ENCODE results near the gene PHYHD1. TPM values are rescaled to one million over a fixed set of nuclear protein-coding genes. Genes with fewer than 3 reads are reported as not detected.

The PHYHD1 gene
- total and polyA plus RNA-seq, 2 donors (not counting 3 experiments of a cell fraction or from before 2014, with no cell fraction given): 1.1 to 1.8 TPM

DNA sequence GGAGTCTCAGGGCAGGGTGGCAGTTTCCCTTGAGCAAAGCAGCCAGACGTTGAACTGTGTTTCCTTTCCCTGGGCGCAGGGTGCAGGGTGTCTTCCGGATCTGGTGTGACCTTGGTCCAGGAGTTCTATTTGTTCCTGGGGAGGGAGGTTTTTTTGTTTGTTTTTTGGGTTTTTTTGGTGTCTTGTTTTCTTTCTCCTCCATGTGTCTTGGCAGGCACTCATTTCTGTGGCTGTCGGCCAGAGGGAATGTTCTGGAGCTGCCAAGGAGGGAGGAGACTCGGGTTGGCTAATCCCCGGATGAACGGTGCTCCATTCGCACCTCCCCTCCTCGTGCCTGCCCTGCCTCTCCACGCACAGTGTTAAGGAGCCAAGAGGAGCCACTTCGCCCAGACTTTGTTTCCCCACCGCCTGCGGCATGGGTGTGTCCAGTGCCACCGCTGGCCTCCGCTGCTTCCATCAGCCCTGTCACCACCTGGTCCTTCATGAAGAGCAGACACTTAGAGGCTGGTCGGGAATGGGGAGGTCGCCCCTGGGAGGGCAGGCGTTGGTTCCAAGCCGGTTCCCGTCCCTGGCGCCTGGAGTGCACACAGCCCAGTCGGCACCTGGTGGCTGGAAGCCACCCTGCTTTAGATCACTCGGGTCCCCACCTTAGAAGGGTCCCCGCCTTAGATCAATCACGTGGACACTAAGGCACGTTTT is 3.5 kb upstream of the PHYHD1 start:
- TF ChIP-seq FOS (IDR thresholded peaks at IDR 0.05; ENCODE audit: borderline replicate concordance, insufficient read depth, low read length): no peak
- TF ChIP-seq POLR2AphosphoS5 (IDR thresholded peaks at IDR 0.05; ENCODE audit: insufficient read depth, low read depth, low read length): peak; percentile 89
- TF ChIP-seq, protein P1, sequence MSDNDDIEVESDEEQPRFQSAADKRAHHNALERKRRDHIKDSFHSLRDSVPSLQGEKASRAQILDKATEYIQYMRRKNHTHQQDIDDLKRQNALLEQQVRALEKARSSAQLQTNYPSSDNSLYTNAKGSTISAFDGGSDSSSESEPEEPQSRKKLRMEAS (IDR thresholded peaks at IDR 0.05; ENCODE audit: insufficient read depth, insufficient read length): no peak
- H2AFZ ChIP-seq (ENCODE audit: low read depth, low read length): no peak overlapping the region
- DNase-seq (ENCODE audit: low read depth, low spot score) (peak; percentile 86), FAIRE-seq (peak; percentile 94)
- H3K4me2 ChIP-seq (ENCODE audit: insufficient read depth, low read length): no peak overlapping the region
- H3K9ac ChIP-seq (replicated peaks; ENCODE audit: extremely low read depth, insufficient read depth, low read length): no peak overlapping the region
- no peak overlapping the region for H3K4me3 ChIP-seq (replicated peaks in 1 of 3; ENCODE audit: insufficient read depth in 1 of 3, low read depth in 1 of 3, low read length in 3 of 3)
- H3K9me3 ChIP-seq (replicated peaks; ENCODE audit: control insufficient read depth, insufficient read depth, low read length): no peaks in the 10 kb centered on the region
- peaks cover 15 to 23% of the 10 kb centered on the region in 2 experiments for H3K36me3 ChIP-seq (ENCODE audit: control insufficient read depth in 2 of 2, extremely low read depth in 1 of 2, insufficient read depth in 2 of 2, low read length in 2 of 2)
- H3K27ac ChIP-seq (ENCODE audit: insufficient read depth, low read depth, low read length): peak overlapping the region; percentile 30
- peaks cover 36% of the 10 kb centered on the region for H3K79me2 ChIP-seq (ENCODE audit: control insufficient read depth, insufficient read depth, low read length)
- dilution Hi-C loops (cut with MboI; ENCODE audit: extremely low pct_ligation_motif_present, low sequenced_read_pairs) (no loop called here), intact Hi-C loops (cut with micrococcal nuclease) (no loop called here)
- ChIA-PET CTCF (interaction anchor here (0.7 to 1.8 kb wide), 3 partner anchors 10 to 55 kb away, joined by 4 to 5 read pairs (median 4); no protein-coding TSS in a partner anchor), POLR2A (no interaction called here)
- no peaks in the 10 kb centered on the region for H3K27me3 ChIP-seq (ENCODE audit: control insufficient read depth in 2 of 2, insufficient read depth in 2 of 2, low read length in 2 of 2)
- H4K20me1 ChIP-seq (replicated peaks; ENCODE audit: control insufficient read depth, extremely low read depth, insufficient read depth, low read length): no peaks in the 10 kb centered on the region
- no peaks in the 10 kb centered on the region for H3K9me1 ChIP-seq (replicated peaks; ENCODE audit: control insufficient read depth, extremely low read depth, insufficient read depth, low read length)
- BruUV-seq (replicated peaks): TSS peak; percentile 53
- H3K4me1 ChIP-seq (ENCODE audit: control insufficient read depth, extremely low read depth, insufficient read depth, low read length): peaks cover 65% of the 10 kb centered on the region

DNA sequence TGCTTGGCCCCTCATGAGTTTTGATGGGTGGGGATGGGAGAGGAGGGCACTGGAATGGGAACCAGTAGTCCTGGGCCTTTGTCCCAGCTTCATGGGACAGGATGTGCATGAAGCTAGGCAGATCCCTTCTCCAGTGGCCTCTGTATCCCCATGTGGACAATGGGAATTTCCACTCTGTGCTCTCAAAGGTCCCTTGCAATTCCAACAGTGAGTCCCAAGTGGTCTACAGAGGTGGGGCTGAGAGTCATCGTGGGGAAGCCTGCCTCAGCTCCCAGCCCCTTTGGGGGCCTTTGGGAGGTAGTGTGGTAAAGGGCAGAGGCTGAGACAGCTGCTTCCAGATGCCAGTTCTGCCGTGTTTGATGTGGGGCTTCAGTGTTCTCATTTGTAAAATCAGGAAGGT is 1.9 kb upstream of the PHYHD1 start:
- Histone ChIP-seq H4K20me1 (replicated peaks; ENCODE audit: control insufficient read depth, extremely low read depth, insufficient read depth, low read length) (no peaks in the 10 kb centered on the region), H3K9ac (replicated peaks; ENCODE audit: extremely low read depth, insufficient read depth, low read length) (no peak overlapping the region), H3K36me3 (ENCODE audit: control insufficient read depth in 2 of 2, extremely low read depth in 1 of 2, insufficient read depth in 2 of 2, low read length in 2 of 2) (peaks cover 15 to 23% of the 10 kb centered on the region in 2 experiments), H3K27me3 (ENCODE audit: control insufficient read depth in 2 of 2, insufficient read depth in 2 of 2, low read length in 2 of 2) (no peaks in the 10 kb centered on the region), H3K27ac (ENCODE audit: insufficient read depth, low read depth, low read length) (no peak overlapping the region), H2AFZ (ENCODE audit: low read depth, low read length) (no peak overlapping the region), H3K9me1 (replicated peaks; ENCODE audit: control insufficient read depth, extremely low read depth, insufficient read depth, low read length) (no peaks in the 10 kb centered on the region), H3K79me2 (ENCODE audit: control insufficient read depth, insufficient read depth, low read length) (peaks cover 21% of the 10 kb centered on the region), H3K4me1 (ENCODE audit: control insufficient read depth, extremely low read depth, insufficient read depth, low read length) (peaks cover 50% of the 10 kb centered on the region), H3K9me3 (replicated peaks; ENCODE audit: control insufficient read depth, insufficient read depth, low read length) (no peaks in the 10 kb centered on the region), H3K4me2 (ENCODE audit: insufficient read depth, low read length) (no peak overlapping the region), H3K4me3 (replicated peaks in 1 of 3; ENCODE audit: insufficient read depth in 1 of 3, low read depth in 1 of 3, low read length in 3 of 3) (no peak overlapping the region)
- no TSS peak for BruUV-seq (replicated peaks)
- TF ChIP-seq MYC (IDR thresholded peaks at IDR 0.05; ENCODE audit: low read depth, low read length) (no peak), POLR2A (IDR thresholded peaks at IDR 0.05; ENCODE audit: low read depth, low read length) (no peak), POLR2AphosphoS5 (IDR thresholded peaks at IDR 0.05; ENCODE audit: insufficient read depth, low read depth, low read length) (no peak)
- TF ChIP-seq, protein P1 (IDR thresholded peaks at IDR 0.05; ENCODE audit: insufficient read depth, insufficient read length): no peak
- TF ChIP-seq, protein P2, sequence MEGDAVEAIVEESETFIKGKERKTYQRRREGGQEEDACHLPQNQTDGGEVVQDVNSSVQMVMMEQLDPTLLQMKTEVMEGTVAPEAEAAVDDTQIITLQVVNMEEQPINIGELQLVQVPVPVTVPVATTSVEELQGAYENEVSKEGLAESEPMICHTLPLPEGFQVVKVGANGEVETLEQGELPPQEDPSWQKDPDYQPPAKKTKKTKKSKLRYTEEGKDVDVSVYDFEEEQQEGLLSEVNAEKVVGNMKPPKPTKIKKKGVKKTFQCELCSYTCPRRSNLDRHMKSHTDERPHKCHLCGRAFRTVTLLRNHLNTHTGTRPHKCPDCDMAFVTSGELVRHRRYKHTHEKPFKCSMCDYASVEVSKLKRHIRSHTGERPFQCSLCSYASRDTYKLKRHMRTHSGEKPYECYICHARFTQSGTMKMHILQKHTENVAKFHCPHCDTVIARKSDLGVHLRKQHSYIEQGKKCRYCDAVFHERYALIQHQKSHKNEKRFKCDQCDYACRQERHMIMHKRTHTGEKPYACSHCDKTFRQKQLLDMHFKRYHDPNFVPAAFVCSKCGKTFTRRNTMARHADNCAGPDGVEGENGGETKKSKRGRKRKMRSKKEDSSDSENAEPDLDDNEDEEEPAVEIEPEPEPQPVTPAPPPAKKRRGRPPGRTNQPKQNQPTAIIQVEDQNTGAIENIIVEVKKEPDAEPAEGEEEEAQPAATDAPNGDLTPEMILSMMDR (IDR thresholded peaks at IDR 0.05; ENCODE audit: extremely low read depth in 1 of 2, insufficient read depth in 1 of 2, low read depth in 1 of 2, low read length in 2 of 2): no peak
- DNase-seq (ENCODE audit: low read depth, low spot score): no peak
- ChIA-PET CTCF (interaction anchor here (0.7 to 2.8 kb wide), 3 partner anchors 8 to 184 kb away, joined by 3 to 7 read pairs (median 3); no protein-coding TSS in a partner anchor), POLR2A (no interaction called here)
- intact Hi-C loops (cut with micrococcal nuclease) (no loop called here), dilution Hi-C loops (cut with MboI; ENCODE audit: extremely low pct_ligation_motif_present, low sequenced_read_pairs) (no loop called here)
- no peak for FAIRE-seq
